Activated T-cell treated with anti-CD3 and anti-CD28 coated beads for 48 hours (primary cell): ENCODE measurements around the gene MAGED4B.
"Not testable (repeated sequence)": the region's sequence is repeated elsewhere in the genome, so short reads cannot be mapped to it uniquely, and the experiment has no call there.

ENCODE experiments used
- DNase-seq: peaks from one replicate; pipeline ENCODE4 v3.0.0-alpha.2; 2020; ENCODE audit warnings: low read depth

Gene MAGED4B, protein sequence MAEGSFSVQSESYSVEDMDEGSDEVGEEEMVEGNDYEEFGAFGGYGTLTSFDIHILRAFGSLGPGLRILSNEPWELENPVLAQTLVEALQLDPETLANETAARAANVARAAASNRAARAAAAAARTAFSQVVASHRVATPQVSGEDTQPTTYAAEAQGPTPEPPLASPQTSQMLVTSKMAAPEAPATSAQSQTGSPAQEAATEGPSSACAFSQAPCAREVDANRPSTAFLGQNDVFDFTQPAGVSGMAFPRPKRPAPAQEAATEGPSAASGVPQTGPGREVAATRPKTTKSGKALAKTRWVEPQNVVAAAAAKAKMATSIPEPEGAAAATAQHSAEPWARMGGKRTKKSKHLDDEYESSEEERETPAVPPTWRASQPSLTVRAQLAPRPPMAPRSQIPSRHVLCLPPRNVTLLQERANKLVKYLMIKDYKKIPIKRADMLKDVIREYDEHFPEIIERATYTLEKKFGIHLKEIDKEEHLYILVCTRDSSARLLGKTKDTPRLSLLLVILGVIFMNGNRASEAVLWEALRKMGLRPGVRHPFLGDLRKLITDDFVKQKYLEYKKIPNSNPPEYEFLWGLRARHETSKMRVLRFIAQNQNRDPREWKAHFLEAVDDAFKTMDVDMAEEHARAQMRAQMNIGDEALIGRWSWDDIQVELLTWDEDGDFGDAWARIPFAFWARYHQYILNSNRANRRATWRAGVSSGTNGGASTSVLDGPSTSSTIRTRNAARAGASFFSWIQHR

DNA sequence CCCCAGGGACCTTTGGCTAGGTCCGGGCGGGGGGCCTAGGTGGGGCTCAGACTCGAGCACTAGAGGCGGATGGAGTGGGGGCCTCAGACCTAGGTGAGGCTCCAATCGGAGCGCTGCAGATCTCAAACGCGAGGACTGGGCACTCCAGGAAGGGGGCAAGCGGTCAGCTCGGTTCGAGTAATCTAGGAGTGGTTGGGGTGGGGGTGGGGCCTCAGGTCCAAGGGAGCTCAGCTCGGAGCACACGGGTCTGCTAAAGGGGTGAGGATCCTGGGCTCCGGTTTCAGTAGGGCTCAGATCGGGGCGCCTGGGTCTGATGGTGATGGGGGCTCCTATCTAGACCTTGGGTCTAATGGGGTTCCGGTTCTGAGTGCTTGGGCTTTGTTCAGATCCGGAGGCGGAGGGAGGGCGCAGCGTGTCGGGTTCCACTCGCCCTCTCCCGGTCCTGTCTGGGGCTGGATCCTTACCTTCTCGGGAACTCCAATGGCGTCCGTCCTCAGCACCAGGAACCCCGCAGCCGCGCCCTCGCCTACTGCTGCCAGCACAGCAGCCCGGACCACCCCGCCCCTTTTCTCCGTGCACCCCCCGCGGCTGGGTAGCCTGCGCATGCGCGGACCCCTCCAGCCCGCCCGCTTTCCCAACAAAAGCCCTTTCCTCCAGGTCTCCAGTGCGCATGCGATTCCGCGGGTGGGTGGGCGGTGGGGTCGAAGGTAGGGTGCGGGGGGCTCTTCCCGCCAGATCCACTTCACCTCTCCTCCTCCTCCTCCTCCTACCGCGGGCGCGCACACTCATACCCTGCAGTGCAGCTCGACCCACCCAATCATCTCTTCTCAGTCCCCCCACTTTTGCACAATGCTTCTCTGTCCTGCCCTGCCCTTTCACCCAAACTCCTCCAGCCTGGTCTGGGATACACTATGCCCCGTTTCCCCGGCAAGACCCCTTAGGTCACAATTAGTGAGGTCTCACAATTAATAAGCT is at the start of gene MAGED4B:
Gene MAGED4B, minus strand, starts transcription at position 518 of the 975 bp plus-strand sequence. CDS start 1,011 bp downstream, outside the sequence.
- DNase-seq, result not testable (repeated sequence)

DNA sequence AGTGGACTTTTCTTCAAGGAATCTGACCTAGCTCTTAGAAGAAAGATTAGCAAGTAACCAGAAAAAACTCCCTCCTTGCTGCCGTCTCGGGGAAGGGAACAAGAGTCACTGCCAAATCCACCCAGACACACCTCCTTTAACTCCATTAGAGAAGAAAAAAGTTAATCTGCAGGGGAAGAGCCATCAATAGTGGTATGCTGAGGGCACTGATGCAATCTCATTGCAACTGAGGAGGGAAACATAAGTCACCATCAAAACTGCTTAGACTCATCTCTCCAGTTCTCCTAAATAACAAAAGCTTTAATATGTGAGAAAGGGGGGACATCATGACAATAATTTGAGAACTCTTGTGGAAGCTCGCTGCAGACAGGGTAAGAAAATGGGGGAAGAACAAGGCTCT is 49.3 kb upstream of the MAGED4B start:
- DNase-seq, result no peak

DNA sequence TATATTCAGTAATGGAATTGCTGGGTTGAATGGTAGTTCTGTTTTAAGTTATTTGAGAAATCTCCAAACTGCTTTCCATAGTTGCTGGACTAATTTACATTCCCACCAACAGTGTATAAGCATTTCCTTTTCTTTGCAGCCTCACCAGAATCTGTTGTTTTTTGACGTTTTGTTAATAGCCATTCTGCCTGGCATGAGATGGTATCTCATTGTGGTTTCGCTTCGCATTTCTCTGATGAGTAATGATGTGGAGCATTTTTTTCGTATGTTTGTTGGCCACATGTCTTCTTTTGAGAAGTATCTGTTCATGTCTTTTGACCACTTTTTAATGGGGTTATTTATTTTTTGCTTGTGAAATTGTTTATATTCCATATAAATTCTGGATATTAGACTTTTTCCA is 13.6 kb upstream of the MAGED4B start:
- no peak for DNase-seq

DNA sequence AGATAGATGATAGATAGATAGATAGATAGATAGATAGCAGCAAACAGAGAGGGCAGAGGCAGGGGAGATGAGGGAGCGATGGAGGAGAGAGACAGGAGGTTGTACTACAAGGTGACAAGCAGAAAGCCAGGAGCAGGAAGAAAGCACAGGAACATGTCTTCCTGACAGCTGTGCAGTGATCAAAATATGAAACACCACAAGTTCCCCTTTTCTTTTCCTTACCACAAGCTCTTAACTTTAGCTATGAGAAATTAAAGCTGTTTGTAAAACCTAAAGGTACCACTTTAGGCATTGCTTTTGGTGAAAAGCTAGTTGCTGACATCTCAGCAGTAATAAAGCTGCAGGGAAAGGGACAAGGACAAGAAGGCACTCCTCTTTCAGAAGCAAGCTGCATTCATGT is 9.1 kb upstream of the MAGED4B start:
- no peak for DNase-seq

DNA sequence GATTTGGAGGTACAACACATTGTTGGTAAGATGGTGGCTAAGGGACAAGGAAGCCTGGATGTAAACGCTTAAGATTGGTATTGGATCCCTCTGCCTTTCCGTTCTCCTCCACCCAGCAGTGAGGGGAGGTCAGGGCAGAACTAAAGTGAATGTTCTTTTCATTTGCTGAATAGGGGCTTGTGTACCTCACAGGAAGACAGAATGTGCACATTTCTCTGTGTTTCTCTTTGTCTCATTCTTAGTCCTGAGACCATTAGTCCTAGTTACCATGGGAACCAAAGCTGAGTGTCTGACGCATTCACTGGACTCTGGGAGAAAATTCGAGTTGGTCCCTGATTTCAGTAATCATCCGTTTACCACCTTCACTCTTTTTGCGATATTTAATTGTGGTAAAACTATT is 26.7 kb downstream of the MAGED4B start:
- DNase-seq, result not testable (repeated sequence)

DNA sequence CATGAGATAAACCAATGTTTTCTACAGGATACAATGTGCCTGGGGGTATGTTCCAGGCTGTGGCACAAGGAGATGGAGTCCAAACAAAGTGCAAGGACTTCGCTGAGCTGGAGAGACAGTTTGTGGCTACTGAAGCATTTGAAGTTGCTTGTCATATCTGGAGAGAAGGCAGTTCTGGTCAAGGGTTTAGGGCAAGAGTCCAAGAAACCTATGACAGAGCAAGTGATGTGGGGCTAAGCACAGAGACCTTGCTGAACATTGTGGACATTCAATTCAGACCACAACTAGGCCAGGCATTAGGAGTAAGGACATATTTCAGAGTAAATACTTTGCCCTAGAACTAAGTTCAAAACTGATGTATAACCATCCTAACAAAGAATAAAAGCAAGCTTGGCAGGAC is 34.8 kb downstream of the MAGED4B start:
- DNase-seq, result no peak

DNA sequence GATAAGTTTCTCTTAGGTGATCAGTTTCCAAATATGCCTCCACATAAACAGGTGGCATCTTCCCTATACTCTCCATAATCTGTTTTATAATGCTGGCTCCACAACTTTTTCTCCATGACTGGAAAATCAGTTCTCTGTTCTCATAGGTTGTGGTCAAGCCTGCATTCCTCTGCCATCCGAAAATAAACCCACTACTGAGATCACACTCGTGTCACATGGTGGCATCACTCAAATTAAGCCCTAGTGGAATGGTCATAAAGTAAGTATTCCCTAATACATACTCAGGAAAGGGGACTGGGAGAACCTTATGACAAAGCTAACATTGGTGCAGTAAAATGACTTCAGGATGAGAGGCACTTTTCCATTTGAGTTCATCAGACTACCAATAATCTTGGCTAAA is 37.6 kb downstream of the MAGED4B start:
- DNase-seq, result no peak

DNA sequence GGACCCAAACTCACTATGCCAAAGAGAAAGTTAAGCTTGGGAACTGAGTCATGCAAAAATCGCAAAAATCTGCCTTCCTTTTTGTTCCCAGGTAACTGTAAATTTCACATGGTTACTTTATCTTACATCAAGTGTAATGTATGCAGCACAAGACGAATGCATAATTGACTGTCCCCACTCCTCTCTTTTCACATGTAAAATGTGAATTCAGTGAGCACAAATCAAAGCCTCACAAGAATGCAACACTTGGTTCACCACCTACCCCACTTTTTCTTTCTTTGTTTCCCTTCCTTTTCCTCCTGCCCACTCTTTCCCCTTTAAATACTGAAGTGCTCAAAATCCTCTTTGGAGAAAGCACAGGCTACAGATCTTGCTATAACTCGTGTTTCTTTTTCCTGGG is 53.2 kb downstream of the MAGED4B start:
- no peak for DNase-seq
